Measurements from ENCODE around the gene SPSB3.

SPSB3 gene

DNA sequence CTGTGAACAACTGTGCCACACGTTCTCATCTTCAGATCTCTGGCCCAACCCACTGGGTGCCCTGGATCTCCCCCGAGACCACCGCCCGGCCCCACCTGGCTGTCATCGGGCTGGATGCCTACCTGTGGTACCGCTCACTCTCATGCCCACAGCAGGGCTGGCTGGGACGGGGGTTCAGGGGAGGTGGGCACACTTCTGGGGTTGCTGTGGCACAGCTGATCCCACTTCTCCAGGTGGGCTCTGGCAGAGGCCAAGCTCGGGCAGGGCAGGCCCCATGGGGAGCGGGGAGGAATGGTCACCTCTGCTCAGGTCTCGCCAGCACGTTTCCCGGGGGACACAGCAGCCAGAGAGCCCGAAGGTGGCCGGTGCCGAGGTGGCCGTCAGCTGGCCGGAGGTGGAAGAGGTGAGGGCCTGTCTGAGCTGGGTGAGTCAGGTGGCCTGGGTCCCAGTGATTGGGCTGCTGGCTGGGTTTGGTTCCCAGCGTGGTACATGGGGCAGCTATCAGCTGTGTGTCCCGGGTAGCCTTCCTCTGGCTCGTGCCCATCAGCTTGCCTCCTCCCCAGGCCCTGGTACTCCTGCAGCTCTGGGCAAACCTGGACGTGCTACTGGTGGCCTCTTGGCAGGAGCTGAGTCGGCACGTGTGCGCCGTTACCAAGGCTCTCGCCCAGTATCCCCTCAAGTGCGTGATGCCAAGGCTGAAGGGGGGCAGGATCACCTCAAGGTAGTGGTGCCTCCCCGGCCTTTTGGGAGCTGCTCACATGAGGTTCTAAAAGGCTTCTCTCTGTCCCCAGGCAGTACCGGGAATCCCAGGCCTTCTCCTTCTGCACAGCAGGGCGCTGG lies 7.1 kb downstream of the SPSB3 start:
- WGBS, 2 experiments, result 95 to 97% methylated on average over 30 of the region's 30 CpGs
- Histone ChIP-seq H3K4me3 (ENCODE audit: insufficient read depth, low read depth, low read length) (no peak overlapping the region), H3K4me1 (ENCODE audit: control insufficient read depth, insufficient read depth, low read length) (peaks cover 8% of the 10 kb centered on the region), H3K9me3 (ENCODE audit: control insufficient read depth, low read length) (no peaks in the 10 kb centered on the region), H3K36me3 (ENCODE audit: control insufficient read depth, insufficient read depth, low read length) (peaks cover 19% of the 10 kb centered on the region), H3K27ac (ENCODE audit: insufficient read depth, low read depth, low read length, poor library complexity, severe bottlenecking) (no peak overlapping the region), H3K27me3 (ENCODE audit: control insufficient read depth, insufficient read depth, low read length, poor library complexity, severe bottlenecking) (no peaks in the 10 kb centered on the region)

DNA sequence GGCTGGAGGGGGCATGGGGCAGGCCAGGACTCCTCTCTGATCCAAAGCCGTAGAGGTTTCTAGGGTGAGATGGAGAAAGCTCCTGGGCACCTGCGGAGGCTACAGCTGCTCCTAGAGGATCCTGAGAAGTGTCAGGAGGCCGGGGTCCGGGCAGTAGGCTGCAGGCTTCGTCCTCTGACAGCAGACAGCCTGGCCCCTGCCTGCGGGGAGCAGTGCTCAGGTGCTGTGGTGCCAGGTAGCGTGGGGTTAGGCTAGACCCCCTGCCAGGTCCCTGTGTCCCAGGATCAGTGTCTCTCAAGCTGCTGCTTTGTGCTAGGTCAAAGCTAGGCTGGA lies 8.0 kb downstream of the SPSB3 start:
- Histone ChIP-seq H3K9me3 (ENCODE audit: control insufficient read depth, low read length) (no peaks in the 10 kb centered on the region), H3K36me3 (ENCODE audit: control insufficient read depth, insufficient read depth, low read length) (peaks cover 19% of the 10 kb centered on the region), H3K4me3 (ENCODE audit: insufficient read depth, low read depth, low read length) (no peak overlapping the region), H3K27me3 (ENCODE audit: control insufficient read depth, insufficient read depth, low read length, poor library complexity, severe bottlenecking) (no peaks in the 10 kb centered on the region), H3K27ac (ENCODE audit: insufficient read depth, low read depth, low read length, poor library complexity, severe bottlenecking) (no peak overlapping the region), H3K4me1 (ENCODE audit: control insufficient read depth, insufficient read depth, low read length) (peaks cover 14% of the 10 kb centered on the region)
- 94% methylated on average over 7 of the region's 7 CpGs for WGBS, 2 experiments

DNA sequence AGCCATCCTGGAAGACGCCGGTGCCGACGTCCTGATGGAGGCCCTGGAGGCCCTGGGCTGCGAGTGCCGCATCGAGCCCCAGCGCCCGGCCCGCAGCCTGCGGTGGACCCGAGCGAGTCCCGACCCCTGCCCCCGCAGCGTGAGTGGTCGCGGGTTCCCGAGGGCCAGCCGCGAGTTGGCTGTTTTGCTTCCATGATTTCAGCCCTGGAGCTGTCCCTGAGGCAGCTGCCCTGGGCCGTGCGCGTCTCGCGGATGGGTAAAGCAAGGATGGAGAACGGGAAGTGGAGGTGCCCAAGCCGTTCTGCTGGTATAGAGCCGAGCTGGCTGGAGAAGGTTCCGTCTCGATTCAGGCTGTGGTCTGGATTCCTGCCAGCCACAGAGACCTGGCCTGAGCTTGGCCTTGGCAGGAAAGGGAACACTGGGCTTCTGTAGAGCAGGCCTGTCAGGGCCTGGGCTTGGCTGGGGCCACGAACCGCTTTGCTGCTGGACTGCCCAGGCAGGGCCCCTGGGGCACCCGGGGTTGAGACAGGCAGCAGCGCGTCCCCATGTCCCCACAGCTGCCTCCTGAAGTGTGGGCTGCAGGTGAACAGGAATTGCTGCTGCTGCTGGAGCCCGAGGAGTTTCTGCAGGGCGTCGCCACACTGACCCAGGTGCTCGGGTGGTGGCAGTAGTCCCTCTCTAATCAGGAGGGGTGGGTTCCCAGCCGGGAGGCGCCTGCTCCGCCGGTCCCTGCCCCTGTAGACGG lies 8.5 kb downstream of the SPSB3 start:
- H3K4me1 ChIP-seq (ENCODE audit: control insufficient read depth, insufficient read depth, low read length), result peaks cover 14% of the 10 kb centered on the region
- peak overlapping the region; percentile 71 for H3K4me3 ChIP-seq (ENCODE audit: insufficient read depth, low read depth, low read length)
- H3K27ac ChIP-seq (ENCODE audit: insufficient read depth, low read depth, low read length, poor library complexity, severe bottlenecking), result no peak overlapping the region
- no peaks in the 10 kb centered on the region for H3K27me3 ChIP-seq (ENCODE audit: control insufficient read depth, insufficient read depth, low read length, poor library complexity, severe bottlenecking)
- peaks cover 18% of the 10 kb centered on the region for H3K36me3 ChIP-seq (ENCODE audit: control insufficient read depth, insufficient read depth, low read length)
- H3K9me3 ChIP-seq (ENCODE audit: control insufficient read depth, low read length), result no peaks in the 10 kb centered on the region
- WGBS, 2 experiments, result 34 to 35% methylated on average over 45 of the region's 45 CpGs

DNA sequence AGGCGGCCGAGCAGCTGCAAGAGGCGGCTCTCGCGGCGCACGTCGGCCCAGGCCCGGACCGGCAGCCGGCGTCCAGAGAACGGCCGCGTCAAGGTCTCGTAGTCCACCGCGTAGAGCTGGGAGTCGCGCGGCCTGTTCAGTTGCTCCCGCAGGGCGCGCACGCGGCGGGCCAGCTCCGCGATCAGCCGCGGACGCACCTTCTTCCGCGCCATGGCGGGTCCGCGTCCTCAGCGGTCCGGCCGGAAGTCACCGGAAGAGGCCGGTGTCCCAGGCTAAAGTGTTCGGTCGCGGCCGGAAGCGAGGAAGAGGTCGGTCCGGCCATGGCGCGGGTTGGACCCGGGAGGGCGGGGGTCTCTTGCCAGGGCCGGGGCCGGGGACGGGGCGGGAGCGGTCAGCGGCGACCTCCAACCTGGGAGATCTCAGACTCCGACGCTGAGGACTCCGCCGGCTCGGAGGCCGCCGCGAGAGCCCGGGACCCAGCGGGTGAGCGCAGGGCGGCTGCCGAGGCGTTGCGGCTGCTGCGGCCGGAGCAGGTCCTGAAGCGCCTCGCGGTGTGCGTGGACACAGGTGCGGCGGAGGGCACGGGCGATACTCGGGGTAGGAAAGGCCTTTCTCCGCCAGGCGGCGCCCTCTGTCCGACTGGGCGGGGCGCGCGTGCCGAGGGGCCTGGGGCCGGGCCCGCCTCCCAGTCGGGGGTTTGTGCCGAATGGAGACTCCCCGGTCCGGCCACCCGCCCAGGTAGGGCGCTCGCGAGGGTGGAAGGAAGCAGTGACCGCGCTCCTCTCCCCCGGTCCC lies 9.3 kb downstream of the SPSB3 start, which contains the start of gene MRPS34:
Gene MRPS34 (minus strand): TSS at position 227 of the 795 bp plus-strand sequence. CDS start 15 bp downstream, at position 212.
- H3K27ac ChIP-seq (ENCODE audit: insufficient read depth, low read depth, low read length, poor library complexity, severe bottlenecking), result peak within 1 kb of the TSS; percentile 84
- H3K4me1 ChIP-seq (ENCODE audit: control insufficient read depth, insufficient read depth, low read length), result peaks cover 14% of the 10 kb centered on the region
- 0% methylated on average over 108 of the region's 108 CpGs for WGBS, 2 experiments
- H3K9me3 ChIP-seq (ENCODE audit: control insufficient read depth, low read length), result no peaks in the 10 kb centered on the region
- peak within 1 kb of the TSS; percentile 71 for H3K4me3 ChIP-seq (ENCODE audit: insufficient read depth, low read depth, low read length)
- H3K36me3 ChIP-seq (ENCODE audit: control insufficient read depth, insufficient read depth, low read length), result peaks cover 16% of the 10 kb centered on the region
- H3K27me3 ChIP-seq (ENCODE audit: control insufficient read depth, insufficient read depth, low read length, poor library complexity, severe bottlenecking), result no peaks in the 10 kb centered on the region

DNA sequence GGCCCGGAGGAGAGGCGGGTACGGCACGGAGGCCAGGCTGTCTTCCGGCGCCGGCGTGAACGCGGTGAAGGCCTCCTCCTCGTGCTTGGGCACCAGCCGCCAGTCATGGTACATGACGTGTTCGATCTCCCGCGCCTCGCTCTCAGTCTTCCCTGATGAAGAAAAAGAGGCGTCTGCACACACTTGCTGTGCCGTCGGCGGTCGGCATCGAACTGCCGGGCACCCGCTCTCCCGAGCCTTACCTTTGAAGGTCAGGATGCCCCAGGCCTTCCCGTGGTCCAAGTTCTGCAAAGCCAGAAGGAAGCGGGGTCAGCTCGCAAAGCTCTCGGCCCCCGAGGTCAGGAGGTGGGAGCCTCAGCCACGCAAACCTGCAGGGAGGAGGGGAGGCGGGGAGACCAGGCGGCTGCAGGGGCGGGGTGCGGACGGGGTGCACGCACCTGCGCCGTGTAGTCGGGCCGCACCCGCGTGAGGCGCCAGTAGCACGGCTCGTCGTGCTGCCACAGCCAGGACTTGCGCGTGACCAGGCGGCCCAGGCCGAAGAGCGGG lies 9.9 kb downstream of the SPSB3 start, which contains the start of gene EME2:
Gene EME2 (plus strand): TSS at position 449 of the 546 bp plus-strand sequence. CDS start 418 bp downstream, outside the sequence.
- 1% methylated on average over 53 of the region's 53 CpGs for WGBS, 2 experiments
- Histone ChIP-seq H3K9me3 (ENCODE audit: control insufficient read depth, low read length) (no peaks in the 10 kb centered on the region), H3K36me3 (ENCODE audit: control insufficient read depth, insufficient read depth, low read length) (peaks cover 13% of the 10 kb centered on the region), H3K27ac (ENCODE audit: insufficient read depth, low read depth, low read length, poor library complexity, severe bottlenecking) (peak within 1 kb of the TSS; percentile 84), H3K4me3 (ENCODE audit: insufficient read depth, low read depth, low read length) (peak within 1 kb of the TSS; percentile 71), H3K27me3 (ENCODE audit: control insufficient read depth, insufficient read depth, low read length, poor library complexity, severe bottlenecking) (no peaks in the 10 kb centered on the region), H3K4me1 (ENCODE audit: control insufficient read depth, insufficient read depth, low read length) (peaks cover 14% of the 10 kb centered on the region)

DNA sequence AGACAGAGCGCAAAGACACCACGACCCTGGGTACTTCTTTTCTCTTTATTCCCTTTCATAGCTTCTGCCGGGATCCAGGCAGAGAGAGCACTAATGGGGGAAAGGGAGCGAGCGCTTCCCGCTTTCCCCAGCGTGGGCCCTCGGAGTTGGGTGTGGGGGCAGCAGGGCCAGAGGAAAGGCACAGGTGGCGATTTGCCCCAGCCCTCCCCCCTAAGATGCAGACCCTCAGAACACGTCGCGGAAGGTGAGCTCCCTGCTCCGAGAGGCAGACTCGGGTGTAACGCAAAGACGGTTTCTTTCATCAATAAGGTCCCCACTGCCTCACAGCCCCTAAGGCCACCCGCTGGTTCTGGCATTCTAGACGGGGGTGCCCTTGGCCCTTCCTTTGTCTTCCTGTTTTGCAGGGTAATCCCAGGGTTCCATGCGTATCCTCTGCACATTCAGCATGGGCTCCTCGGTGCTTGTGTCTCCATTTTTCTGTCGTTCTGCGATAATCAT lies 10.5 kb downstream of the SPSB3 start:
- Histone ChIP-seq H3K27me3 (ENCODE audit: control insufficient read depth, insufficient read depth, low read length, poor library complexity, severe bottlenecking) (no peaks in the 10 kb centered on the region), H3K4me1 (ENCODE audit: control insufficient read depth, insufficient read depth, low read length) (peaks cover 14% of the 10 kb centered on the region), H3K9me3 (ENCODE audit: control insufficient read depth, low read length) (no peaks in the 10 kb centered on the region), H3K4me3 (ENCODE audit: insufficient read depth, low read depth, low read length) (peak overlapping the region; percentile 71), H3K36me3 (ENCODE audit: control insufficient read depth, insufficient read depth, low read length) (peaks cover 16% of the 10 kb centered on the region), H3K27ac (ENCODE audit: insufficient read depth, low read depth, low read length, poor library complexity, severe bottlenecking) (no peak overlapping the region)
- WGBS, 2 experiments, result 3 to 4% methylated on average over 22 of the region's 22 CpGs

DNA sequence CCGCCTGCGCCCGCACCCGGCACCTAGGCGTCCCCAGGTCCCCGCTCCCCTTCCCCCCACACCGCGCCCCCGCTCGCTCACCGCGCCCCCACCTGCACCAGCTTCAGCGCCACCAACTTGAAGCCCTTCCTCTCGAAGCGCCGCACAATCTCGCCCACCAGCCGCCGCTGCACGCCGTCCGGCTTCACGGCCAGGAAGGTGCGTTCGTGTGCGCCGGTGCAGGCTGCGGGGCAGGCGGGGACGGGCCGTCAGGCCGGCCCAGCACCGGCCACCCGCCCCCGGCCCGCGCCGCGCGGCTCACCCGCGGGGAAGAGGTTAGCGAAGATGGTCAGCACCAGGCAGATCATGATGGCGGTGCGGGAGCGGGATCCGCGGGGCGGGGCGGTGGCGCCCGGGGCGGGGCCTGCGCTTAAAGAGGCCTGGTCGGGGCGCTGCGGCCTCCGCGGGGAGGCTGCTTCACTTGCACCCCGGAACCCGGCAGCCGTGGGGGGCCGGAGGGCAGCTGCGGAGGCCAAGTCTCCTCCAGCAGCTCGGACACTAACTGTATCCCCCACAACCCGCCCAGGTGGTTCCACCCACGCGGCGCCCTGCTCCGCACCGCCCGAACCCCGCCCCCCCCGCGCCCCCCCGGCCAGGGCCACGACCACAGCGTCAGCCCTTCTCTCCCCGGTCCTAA lies 11.0 kb downstream of the SPSB3 start, which contains the start of gene NME3:
Gene NME3 (minus strand): TSS at position 356 of the 676 bp plus-strand sequence. CDS start 9 bp downstream, at position 347.
- H3K27ac ChIP-seq (ENCODE audit: insufficient read depth, low read depth, low read length, poor library complexity, severe bottlenecking), result no peak within 1 kb of the TSS
- peak within 1 kb of the TSS; percentile 71 for H3K4me3 ChIP-seq (ENCODE audit: insufficient read depth, low read depth, low read length)
- peaks cover 14% of the 10 kb centered on the region for H3K36me3 ChIP-seq (ENCODE audit: control insufficient read depth, insufficient read depth, low read length)
- H3K9me3 ChIP-seq (ENCODE audit: control insufficient read depth, low read length), result no peaks in the 10 kb centered on the region
- 0 to 1% methylated on average over 71 to 78 of the region's 79 CpGs for WGBS, 2 experiments
- no peaks in the 10 kb centered on the region for H3K27me3 ChIP-seq (ENCODE audit: control insufficient read depth, insufficient read depth, low read length, poor library complexity, severe bottlenecking)
- peaks cover 14% of the 10 kb centered on the region for H3K4me1 ChIP-seq (ENCODE audit: control insufficient read depth, insufficient read depth, low read length)

DNA sequence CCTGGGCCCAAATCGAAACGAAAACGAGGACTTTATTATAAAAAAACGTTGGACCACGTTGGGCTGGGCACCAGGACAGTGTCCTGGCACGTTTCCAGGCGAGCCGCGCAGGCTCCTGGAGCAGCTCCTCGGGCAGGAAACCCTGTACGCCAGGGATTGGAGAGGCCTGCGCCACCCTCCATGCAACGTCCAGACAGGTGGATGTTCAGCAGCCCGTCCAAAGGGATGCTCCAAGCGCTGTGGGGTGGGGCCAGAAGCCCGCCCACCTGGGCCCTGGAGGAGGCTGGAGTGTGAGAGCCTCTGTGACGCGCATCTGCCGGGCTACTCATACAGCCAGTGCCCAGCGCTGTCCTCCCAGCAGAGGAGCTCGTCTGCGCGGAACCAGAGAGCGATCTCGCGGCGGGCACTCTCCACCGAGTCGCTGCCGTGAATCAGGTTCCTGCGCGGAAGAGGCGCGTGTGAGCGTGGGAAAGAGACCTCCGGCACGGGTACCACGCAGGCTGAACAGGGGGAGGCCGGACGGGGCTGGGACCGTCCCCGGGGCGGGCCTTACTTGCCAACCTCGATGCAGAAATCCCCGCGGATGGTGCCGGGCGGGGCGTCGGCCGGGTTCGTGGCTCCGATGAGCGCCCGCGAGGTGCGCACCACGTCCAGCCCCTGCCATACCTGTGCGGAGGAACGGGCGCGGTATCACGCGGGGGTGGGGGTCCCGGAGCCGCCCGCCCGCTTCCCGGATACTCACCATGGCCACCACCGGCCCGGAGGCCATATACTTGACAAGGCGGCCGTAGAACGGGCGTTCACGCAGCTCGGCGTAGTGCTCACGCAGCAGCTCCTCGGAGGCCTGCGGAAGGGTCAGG lies 11.8 kb downstream of the SPSB3 start:
- H3K27ac ChIP-seq (ENCODE audit: insufficient read depth, low read depth, low read length, poor library complexity, severe bottlenecking), result no peak overlapping the region
- peaks cover 18% of the 10 kb centered on the region for H3K36me3 ChIP-seq (ENCODE audit: control insufficient read depth, insufficient read depth, low read length)
- 21% methylated on average over 81 of the region's 81 CpGs for WGBS, 2 experiments
- H3K4me1 ChIP-seq (ENCODE audit: control insufficient read depth, insufficient read depth, low read length), result peaks cover 14% of the 10 kb centered on the region
- no peaks in the 10 kb centered on the region for H3K27me3 ChIP-seq (ENCODE audit: control insufficient read depth, insufficient read depth, low read length, poor library complexity, severe bottlenecking)
- peak overlapping the region; percentile 71 for H3K4me3 ChIP-seq (ENCODE audit: insufficient read depth, low read depth, low read length)
- no peaks in the 10 kb centered on the region for H3K9me3 ChIP-seq (ENCODE audit: control insufficient read depth, low read length)

Measured in ectodermal cell (in vitro differentiated cells).